Transverse colon (tissue), 4 donors: Measurements from ENCODE around the gene SNX27. TPM values are rescaled to one million over a fixed set of nuclear protein-coding genes. Genes with fewer than 3 reads are reported as not detected.
"Not testable (repeated sequence)": the region's sequence is repeated elsewhere in the genome, so short reads cannot be mapped to it uniquely, and the experiment has no call there.

Experiments
- DNase-seq: peaks from one replicate; pipeline ENCODE4 v3.0.0-alpha.2; 2019
- H3K27ac ChIP-seq, 4 donors: fragments of 200-600 bp; sonication (generic); 2 replicates each; pipeline ENCODE4 v1.5.1; 2016 to 2018; ENCODE audit warnings: inconsistent platforms in 4 of 4
- H3K27me3 ChIP-seq: fragments of 200-600 bp; sonication (generic); 2 replicates; pipeline ENCODE4 v1.5.1; 2017; ENCODE audit warnings: inconsistent platforms
- H3K36me3 ChIP-seq, 4 donors: fragments of 200-600 bp; sonication (generic); 2 replicates each; pipeline ENCODE4 v1.5.1; 2017 to 2019; ENCODE audit warnings: inconsistent platforms in 4 of 4
- H3K4me1 ChIP-seq, 4 donors: fragments of 200-600 bp; sonication (generic); 2 replicates each; pipeline ENCODE4 v1.5.1; 2017 to 2020; ENCODE audit warnings: inconsistent platforms in 4 of 4
- H3K4me3 ChIP-seq, 4 donors: fragments of 200-600 bp; sonication (generic); 1 replicate in 1 of 4; 2 replicates in 3 of 4; pipeline versions ENCODE4 v1.5.1 to v1.6.1; 2017 to 2019; ENCODE audit warnings: inconsistent platforms in 4 of 4
- H3K9me3 ChIP-seq, 2 donors: fragments of 200-600 bp; sonication (generic); 2 replicates each; pipeline ENCODE4 v1.5.1; 2017 to 2019; ENCODE audit warnings: inconsistent platforms in 2 of 2
- CTCF ChIP-seq, 5 experiments: fragments of 200-600 bp in 3 of 5; fragments of 450-650 bp in 2 of 5; sonication (generic) in 3 of 5; IDR thresholded peaks; 1 replicate in 2 of 5; 2 replicates in 3 of 5; pipeline ENCODE4 v1.5.1; 2016 to 2017; ENCODE audit warnings: antibody characterized with exemption in 5 of 5, inconsistent platforms in 3 of 5, mild to moderate bottlenecking in 2 of 5, moderate library complexity in 1 of 5
- EP300 ChIP-seq: sonication (generic); formaldehyde crosslinking; IDR thresholded peaks from one replicate; pipeline ENCODE4 v1.6.1; 2017; ENCODE audit warnings: antibody characterized with exemption, low read depth
- POLR2A ChIP-seq: fragments of 450-650 bp; IDR thresholded peaks from one replicate; pipeline ENCODE4 v1.6.1; 2016; ENCODE audit warnings: antibody characterized with exemption, mild to moderate bottlenecking, moderate library complexity
- POLR2AphosphoS5 ChIP-seq, 3 donors: sonication (generic); formaldehyde crosslinking; IDR thresholded peaks; one replicate each; pipeline ENCODE4 v1.6.1; 2016; ENCODE audit warnings: antibody characterized with exemption in 3 of 3
- WGBS, 2 donors: methylation state at CpG; one replicate each; pipeline ENCODE4 v1.1.5; 2018; ENCODE audit warnings: low coverage in 1 of 2; 5-methylcytosine and 5-hydroxymethylcytosine counted together
- in situ Hi-C, 4 donors: fragments of 200-750 bp; cut with MboI; loops; one replicate each; pipeline versions ENCODE4 v1.15.0 to v1.15.1; 2017; ENCODE audit warnings: low sequenced_read_pairs in 3 of 4, low pct_ligation_motif_present in 1 of 4, low pct_unique_long_range_greater_than_20kb in 1 of 4
- intact Hi-C: fragments of 100-400 bp; cut with DNase I; formaldehyde crosslinking; loops from one replicate; pipeline ENCODE4 v1.15.1; 2023; ENCODE audit warnings: low total_unique reads
- total RNA-seq, 4 donors: library from RNA; depleted of rRNA; stranded (reverse); fragments of >200 nt; gene quantifications; one replicate each; pipeline ENCODE4 v1.1.0, GENCODE V29; 2016

The SNX27 gene
- total RNA-seq, 4 donors from 2014 or later, result 11.5 to 37.0 (median 24.6) TPM

DNA sequence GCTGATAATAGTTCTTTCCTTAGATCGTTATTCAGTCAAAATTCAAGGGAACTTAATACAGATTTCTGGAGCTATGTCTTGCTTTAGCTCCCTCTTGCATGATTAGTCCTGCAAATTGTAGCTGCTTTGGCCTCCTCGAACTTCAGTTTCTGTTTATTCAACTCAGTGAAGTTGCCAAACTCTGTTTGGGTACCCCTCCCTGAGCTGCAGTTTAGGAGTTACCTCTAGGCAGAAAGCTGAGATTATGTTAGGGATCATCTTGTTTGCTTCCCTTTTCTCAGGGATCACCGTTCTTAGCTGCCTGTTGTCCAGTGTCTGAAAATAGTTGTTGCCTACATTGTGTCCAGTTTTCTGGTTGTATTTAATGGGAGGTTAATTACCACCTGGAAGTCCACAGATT, 43.5 kb downstream of the SNX27 start:
- 50 to 74% methylated on average over 3 of the region's 3 CpGs for whole genome bisulfite sequencing, 2 donors
- H3K4me3 ChIP-seq, result no peak overlapping the region

DNA sequence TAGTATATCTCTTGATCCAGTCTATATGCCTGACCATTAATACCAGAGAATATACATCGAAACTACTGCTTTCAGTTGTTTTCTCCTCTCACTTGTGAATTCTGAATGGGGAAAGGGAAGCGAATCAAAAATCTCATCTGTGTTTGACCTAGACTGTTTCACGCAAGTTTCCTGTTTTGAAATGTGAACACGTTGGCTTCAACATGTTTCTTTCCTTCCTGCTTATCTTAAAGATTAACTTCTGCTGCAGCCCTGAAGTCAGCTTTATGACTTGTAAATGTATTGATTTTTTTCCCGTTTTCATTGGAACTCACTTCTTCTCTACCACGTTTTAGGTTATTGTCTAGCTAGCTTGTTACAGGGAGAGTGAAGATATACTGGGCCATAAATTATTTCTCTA, 49.9 kb downstream of the SNX27 start:
- no peaks in the 10 kb centered on the region for H3K9me3 ChIP-seq
- in situ Hi-C loops (no loop called here), intact Hi-C loops (no loop called here)
- TF ChIP-seq EP300, result no peak
- no peak for TF ChIP-seq POLR2AphosphoS5 (IDR thresholded peaks at IDR 0.05)
- no peak for TF ChIP-seq CTCF (IDR thresholded peaks at IDR 0.05)
- no peak for TF ChIP-seq POLR2A
- no peaks in the 10 kb centered on the region for H3K27me3 ChIP-seq
- H3K36me3 ChIP-seq, result peaks cover 0 to 32% (median 3%) of the 10 kb centered on the region in 4 donors
- DNase-seq, result no peak
- H3K27ac ChIP-seq, result no peak overlapping the region
- no peaks in the 10 kb centered on the region for H3K4me1 ChIP-seq
- no peak overlapping the region for H3K4me3 ChIP-seq
- 68 to 72% methylated on average over 6 of the region's 6 CpGs for WGBS, 2 donors

More for the DNA sequence above, 43.5 kb downstream of the SNX27 start:
- Histone ChIP-seq H3K27ac (no peak overlapping the region), H3K27me3 (no peaks in the 10 kb centered on the region), H3K36me3 (peaks cover 0 to 12% (median 3%) of the 10 kb centered on the region in 4 donors), H3K4me1 (peaks cover 0 to 15% (median 0%) of the 10 kb centered on the region in 4 donors), H3K9me3 (no peaks in the 10 kb centered on the region)
- intact Hi-C loops, result no loop called here
- no peak for TF ChIP-seq EP300
- no peak for TF ChIP-seq POLR2AphosphoS5 (IDR thresholded peaks at IDR 0.05)
- TF ChIP-seq POLR2A, result no peak
- no peak for TF ChIP-seq CTCF (IDR thresholded peaks at IDR 0.05)
- in situ Hi-C loops, result no loop called here
- DNase-seq, result no peak

DNA sequence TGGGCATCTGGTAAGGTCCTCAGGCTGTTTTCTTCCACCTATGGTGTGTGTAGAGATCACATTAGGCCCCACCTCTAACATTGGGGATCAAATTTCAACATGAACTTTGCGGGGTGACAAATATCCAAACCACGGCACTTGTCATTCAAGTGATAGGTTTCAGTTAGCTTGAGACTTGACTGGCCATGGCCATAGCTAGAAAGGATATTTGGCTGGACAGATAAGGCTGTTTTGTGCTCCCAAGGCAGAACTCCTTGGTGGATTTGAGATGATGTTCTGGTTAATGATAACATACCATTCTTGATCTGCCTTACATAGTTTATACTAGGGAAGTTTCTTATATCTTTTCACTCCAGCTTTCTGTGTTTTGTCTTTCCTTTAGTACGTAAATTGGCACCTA, 56.2 kb downstream of the SNX27 start:
- Histone ChIP-seq H3K36me3 (peaks cover 0 to 28% (median 12%) of the 10 kb centered on the region in 4 donors), H3K9me3 (peaks cover 0 to 4% of the 10 kb centered on the region in 2 donors), H3K4me1 (no peaks in the 10 kb centered on the region), H3K27me3 (no peaks in the 10 kb centered on the region), H3K27ac (no peak overlapping the region), H3K4me3 (no peak overlapping the region)
- WGBS, 2 donors, result 90 to 96% methylated on average over 3 of the region's 3 CpGs
- no peak for TF ChIP-seq CTCF (IDR thresholded peaks at IDR 0.05)
- no peak for TF ChIP-seq POLR2AphosphoS5 (IDR thresholded peaks at IDR 0.05)
- DNase-seq, result no peak
- intact Hi-C loops (no loop called here), in situ Hi-C loops (no loop called here)

- H3K4me3 ChIP-seq, intact Hi-C loops, DNase-seq, H3K27me3 ChIP-seq, H3K27ac ChIP-seq, H3K4me1 ChIP-seq, in situ Hi-C loops, H3K9me3 ChIP-seq: not testable (repeated sequence)
- WGBS, 2 donors, result 89 to 96% methylated on average over 2 of the region's 2 CpGs
- peaks cover 0 to 28% (median 12%) of the 10 kb centered on the region in 4 donors for H3K36me3 ChIP-seq
Measured at GRCh38 chr1:151670036-151670675, 58.3 kb downstream of the SNX27 start.

GRCh38 chr1:151673407-151673806, 61.6 kb downstream of the SNX27 start:
- H3K36me3 ChIP-seq, result peaks cover 0 to 25% (median 11%) of the 10 kb centered on the region in 4 donors
- no peaks in the 10 kb centered on the region for H3K27me3 ChIP-seq
- intact Hi-C loops, result no loop called here
- DNase-seq, result no peak
- H3K27ac ChIP-seq, result no peak overlapping the region
- in situ Hi-C loops, result no loop called here
- WGBS, 2 donors, result 76 to 78% methylated on average over 1 of the region's 1 CpG
- H3K4me3 ChIP-seq, result no peak overlapping the region
- H3K9me3 ChIP-seq, result peaks cover 0 to 4% of the 10 kb centered on the region in 2 donors
- TF ChIP-seq EP300, result no peak
- no peak for TF ChIP-seq CTCF (IDR thresholded peaks at IDR 0.05)
- TF ChIP-seq POLR2A, result no peak
- TF ChIP-seq POLR2AphosphoS5 (IDR thresholded peaks at IDR 0.05), result no peak
- H3K4me1 ChIP-seq, result no peaks in the 10 kb centered on the region
